HT1080 (cell line): ENCODE data around the gene MCF2L. TPM values are rescaled to one million over a fixed set of nuclear protein-coding genes. Genes with fewer than 3 reads are reported as not detected.

Experiments used
- DNase-seq: peaks from one replicate; pipeline ENCODE4 v3.0.0-alpha.2; 2015; ENCODE audit warnings: low read depth
- total RNA-seq: library from RNA; depleted of rRNA; stranded (reverse); fragments of >200 nt; shearing (Covaris generic); gene quantifications from 2 replicates; pipeline ENCODE4 v1.2.3, GENCODE V29; 2014

The MCF2L gene
- total RNA-seq, 1 experiment from 2014 or later, result 0.53 TPM

- no peak for DNase-seq
These were observed 46.0 kb downstream of the MCF2L start for GRCh38 chr13:113014752-113015745.

- no peak for DNase-seq
These were observed 47.0 kb downstream of the MCF2L start for GRCh38 chr13:113015826-113016525.

- no peak for DNase-seq
These were observed 47.7 kb downstream of the MCF2L start for GRCh38 chr13:113016526-113017295.

- no peak for DNase-seq
These were observed 48.6 kb downstream of the MCF2L start for GRCh38 chr13:113017506-113018215.

- DNase-seq, result no peak
These were observed 49.9 kb downstream of the MCF2L start for GRCh38 chr13:113018676-113019465.

GRCh38 chr13:113020323-113021080, 51.5 kb downstream of the MCF2L start:
- no peak for DNase-seq

GRCh38 chr13:113021391-113021790, 52.4 kb downstream of the MCF2L start:
- DNase-seq, result no peak

GRCh38 chr13:113021811-113022210, 52.8 kb downstream of the MCF2L start:
- no peak for DNase-seq

- no peak for DNase-seq
These were observed 53.4 kb downstream of the MCF2L start for GRCh38 chr13:113022391-113022744.

- DNase-seq, result no peak
These were observed 53.9 kb downstream of the MCF2L start for GRCh38 chr13:113022745-113023574.

- no peak for DNase-seq
These were observed 54.8 kb downstream of the MCF2L start for GRCh38 chr13:113023694-113024430.

GRCh38 chr13:113024466-113024865, 55.5 kb downstream of the MCF2L start:
- DNase-seq, result no peak

- DNase-seq, result no peak
These were observed 57.4 kb downstream of the MCF2L start for GRCh38 chr13:113026391-113026910.

GRCh38 chr13:113027095-113027494, 58.1 kb downstream of the MCF2L start:
- no peak for DNase-seq

GRCh38 chr13:113027566-113027965, 58.6 kb downstream of the MCF2L start:
- no peak for DNase-seq

GRCh38 chr13:113028336-113029060, 59.5 kb downstream of the MCF2L start:
- no peak for DNase-seq

GRCh38 chr13:113029061-113029445, 60.0 kb downstream of the MCF2L start:
- DNase-seq, result no peak
